ENCODE data around the gene GJB5.

The GJB5 gene

GRCh38 chr1:34777519-34778321 is 22.9 kb downstream of the GJB5 start:
- DNase-seq = no peak

DNA sequence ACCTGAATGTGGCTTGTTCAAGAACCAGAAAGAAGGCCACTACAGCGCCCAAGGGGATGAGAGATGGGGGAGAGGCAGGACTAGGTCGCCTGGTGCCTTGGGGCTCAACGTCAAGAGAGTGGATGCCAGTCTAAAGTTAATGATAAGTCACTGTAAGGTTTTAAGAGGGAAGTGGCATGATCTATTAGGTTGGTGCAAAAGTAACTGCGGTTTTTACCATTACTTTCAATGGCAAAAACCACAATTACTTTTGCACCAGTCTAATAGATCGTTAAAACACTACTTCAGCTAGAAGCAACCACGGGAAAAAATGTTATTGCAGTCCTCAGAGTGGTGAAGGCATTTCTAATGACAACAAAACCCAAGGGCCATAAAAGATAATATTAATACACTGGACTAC is 23.5 kb downstream of the GJB5 start:
- no peak for DNase-seq

- no peak for DNase-seq
Measured at GRCh38 chr1:34779005-34779404, 24.2 kb downstream of the GJB5 start.

GRCh38 chr1:34779526-34779925 is 24.7 kb downstream of the GJB5 start:
- DNase-seq = no peak

- DNase-seq = no peak
Measured at GRCh38 chr1:34779962-34780361, 25.1 kb downstream of the GJB5 start.

- no peak for DNase-seq
Measured at GRCh38 chr1:34780528-34780927, 25.7 kb downstream of the GJB5 start.

DNA sequence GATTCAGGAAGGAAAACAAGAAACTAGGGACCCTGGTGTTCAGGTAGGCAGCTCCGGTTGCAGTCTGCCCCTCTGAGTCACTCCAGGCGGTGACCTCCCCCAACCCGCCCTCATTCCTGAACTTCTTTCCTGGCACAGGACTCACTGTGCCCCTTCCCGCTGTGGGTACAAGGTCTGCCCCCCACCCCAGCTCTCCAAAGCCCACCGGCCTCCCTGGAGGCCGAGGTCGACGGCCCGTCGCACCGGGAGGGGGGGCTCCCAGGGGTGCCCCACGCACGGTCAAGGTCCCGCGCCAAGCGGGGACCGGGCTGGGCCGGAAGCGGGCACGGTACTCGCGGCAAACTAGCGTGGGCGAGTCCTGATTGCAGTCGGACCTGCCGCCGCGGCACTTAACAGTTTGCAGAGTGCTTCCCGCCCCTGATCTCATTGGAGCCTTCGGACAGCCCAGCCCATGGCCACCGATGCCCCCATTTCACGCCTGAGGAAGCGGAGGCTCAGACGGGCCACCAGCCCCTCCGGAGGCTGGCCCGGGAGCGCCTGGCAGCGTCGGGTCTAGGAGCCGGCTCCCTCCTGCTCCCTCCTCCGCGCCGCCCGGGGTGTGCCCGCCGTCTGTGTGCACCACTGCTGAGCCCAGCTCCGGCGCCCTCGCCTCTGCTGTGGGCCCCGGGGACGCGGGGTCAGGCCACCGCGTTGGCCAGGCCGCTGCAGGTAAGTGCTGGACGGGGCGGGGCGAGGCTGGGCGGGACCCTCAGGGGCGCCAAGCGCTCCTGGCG is 26.4 kb downstream of the GJB5 start, which contains the start of gene GJB3:
Gene GJB3, plus strand, starts transcription at position 144 of the 773 bp plus-strand sequence. CDS start 3,549 bp downstream, outside the sequence.
- DNase-seq = no peak

DNA sequence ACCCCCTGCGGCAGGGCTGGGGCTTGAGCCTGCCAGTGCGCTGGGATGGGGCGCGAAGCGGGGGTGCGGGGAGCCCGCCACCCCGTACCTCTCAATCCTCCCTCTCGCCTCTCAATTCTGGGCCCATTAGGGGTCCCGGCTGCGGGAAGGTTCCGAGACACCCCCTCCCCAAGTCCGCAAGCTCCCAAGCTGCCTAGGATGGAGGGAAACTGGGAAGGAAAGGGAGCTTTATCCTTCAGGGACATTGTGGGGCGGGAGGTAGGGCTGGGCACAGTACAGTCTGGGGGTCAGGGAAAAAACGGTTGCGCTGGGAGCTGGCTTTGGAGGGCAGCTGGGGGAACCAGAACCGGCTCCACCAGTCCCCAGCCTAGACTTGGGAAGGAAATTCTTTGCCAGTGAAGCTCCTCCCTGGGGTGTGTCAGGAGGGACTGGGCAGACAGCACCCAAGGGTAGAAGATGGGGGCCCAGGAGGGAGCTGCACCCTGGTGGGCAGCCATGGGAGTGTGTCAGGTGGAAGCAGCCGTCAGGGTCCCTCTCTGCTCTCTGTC is 27.1 kb downstream of the GJB5 start:
- no peak for DNase-seq

- no peak for DNase-seq
Measured at GRCh38 chr1:34784751-34785221, 29.9 kb downstream of the GJB5 start.

- DNase-seq = no peak
Measured at GRCh38 chr1:34785231-34785874, 30.5 kb downstream of the GJB5 start.

- DNase-seq = no peak
Measured at GRCh38 chr1:34785875-34786470, 31.1 kb downstream of the GJB5 start.

DNA sequence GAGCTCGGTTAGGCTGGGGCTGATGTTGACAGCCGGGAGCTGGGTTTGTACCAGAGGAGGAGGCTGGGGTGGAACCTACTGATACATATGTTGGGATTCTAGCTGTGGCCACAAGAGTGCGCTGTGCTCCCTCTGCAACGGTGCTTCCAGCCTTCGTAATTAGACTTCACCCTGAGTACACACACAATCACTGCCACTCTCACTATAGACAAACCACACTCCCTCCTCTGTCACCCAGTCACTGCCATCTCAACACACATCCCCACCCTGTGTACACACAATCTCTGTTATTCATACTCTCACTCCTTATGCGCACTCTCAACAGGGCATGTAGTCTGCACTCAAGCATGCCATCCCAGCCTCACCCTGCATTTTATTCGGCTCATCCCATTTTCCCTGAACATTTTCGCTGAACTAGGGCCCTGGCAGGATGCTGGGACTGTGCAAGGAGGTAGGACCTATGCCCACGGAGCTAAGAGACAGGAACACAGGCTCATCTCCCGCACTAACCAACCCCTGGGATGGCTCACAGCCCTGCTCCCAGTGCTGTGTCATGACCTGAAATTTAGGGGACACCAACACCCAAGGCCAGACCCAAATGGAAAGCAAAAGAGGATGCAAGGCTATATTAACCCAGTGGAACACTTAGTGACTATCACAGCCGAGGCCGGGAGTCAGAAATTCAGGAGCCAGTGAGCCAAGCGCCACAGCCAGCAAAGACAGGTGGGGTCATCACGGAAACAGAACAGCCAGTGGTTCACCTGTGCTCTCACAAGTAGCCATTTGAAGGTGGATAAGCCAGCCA is 31.9 kb downstream of the GJB5 start:
- peak; percentile 10 to 51 for DNase-seq

DNA sequence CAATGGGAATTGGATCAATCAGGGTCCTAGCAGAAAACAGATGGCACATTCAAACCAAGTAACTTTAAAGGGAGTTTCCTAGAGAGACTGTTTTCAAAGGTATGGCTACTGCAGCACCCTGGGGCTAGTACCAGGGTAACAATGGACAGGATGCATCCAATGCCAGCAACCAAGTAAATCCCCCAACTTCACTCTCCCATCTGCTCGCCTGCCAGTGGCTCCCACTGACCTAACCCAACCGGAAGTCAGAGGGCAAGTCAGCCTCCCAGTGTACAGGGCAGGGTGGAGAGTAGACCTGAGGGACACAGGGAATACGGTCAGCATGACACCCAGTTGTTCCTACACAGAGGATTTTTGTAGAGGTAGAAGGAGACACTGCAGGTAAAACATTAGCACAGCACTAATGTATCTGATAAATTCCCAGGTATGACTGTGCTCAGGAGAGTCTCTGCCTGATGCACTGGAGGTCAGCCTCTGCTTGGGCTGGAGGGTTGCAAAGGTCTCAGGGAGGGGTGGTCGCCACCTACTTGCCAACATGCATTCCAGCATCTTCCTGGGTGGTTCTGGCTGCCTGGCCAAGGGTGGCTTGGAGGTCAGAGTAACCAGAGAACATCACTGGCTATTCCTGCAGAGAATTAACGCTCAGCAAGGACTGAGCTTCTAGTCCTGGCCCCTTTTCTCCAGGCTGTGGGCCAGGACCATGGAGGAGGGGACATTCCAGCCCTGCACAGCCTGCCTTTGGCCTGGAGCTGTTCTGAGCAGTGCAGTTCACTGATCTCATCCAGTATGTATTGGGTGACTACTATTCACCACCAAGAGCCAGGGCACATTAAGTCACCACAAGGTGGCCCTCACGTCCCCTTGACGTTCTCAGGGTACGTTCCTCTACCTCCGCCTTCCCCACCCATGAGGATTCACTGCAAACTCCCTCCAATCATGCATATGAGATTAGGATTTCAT is 32.9 kb downstream of the GJB5 start:
- no peak for DNase-seq

GRCh38 chr1:34790985-34791384 is 36.1 kb downstream of the GJB5 start:
- DNase-seq = no peak

DNA sequence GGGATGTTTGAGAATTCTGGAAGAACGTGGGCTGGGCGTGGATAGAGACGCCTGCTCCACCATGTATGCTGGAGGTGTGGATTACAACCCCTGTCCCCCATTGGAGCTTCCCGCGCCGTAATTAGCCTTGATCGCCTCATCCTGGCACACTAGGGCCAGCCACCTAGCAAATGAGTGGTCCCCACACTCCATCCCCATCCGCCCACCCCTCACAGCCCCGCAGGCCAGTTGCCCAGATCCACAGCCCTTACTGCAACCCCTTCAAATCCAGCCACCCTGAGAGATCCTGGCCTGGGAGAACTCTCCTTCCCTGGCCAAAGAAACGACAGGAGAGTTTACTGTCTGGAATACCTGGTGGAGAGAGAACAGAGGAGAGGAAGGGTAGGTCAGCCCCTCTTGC is 37.6 kb downstream of the GJB5 start:
- DNase-seq = no peak

GRCh38 chr1:34792868-34793727 is 38.3 kb downstream of the GJB5 start, which contains the start of gene GJA4:
Gene GJA4, plus strand, starts transcription at chr1:34792999. Its CDS starts 1,215 bp downstream, at chr1:34794214.
- no peak for DNase-seq

DNA sequence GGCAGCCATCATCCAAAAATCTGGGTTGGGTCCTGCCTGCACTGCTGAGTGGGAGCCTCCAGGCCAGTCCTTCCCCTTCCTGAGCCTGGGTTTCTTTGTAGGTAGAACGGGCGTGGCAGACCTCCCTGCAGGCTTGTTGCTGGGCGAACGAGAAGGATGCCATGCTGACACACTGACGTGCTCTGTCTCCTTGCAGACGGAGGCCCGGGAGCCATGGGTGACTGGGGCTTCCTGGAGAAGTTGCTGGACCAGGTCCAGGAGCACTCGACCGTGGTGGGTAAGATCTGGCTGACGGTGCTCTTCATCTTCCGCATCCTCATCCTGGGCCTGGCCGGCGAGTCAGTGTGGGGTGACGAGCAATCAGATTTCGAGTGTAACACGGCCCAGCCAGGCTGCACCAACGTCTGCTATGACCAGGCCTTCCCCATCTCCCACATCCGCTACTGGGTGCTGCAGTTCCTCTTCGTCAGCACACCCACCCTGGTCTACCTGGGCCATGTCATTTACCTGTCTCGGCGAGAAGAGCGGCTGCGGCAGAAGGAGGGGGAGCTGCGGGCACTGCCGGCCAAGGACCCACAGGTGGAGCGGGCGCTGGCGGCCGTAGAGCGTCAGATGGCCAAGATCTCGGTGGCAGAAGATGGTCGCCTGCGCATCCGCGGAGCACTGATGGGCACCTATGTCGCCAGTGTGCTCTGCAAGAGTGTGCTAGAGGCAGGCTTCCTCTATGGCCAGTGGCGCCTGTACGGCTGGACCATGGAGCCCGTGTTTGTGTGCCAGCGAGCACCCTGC is 39.3 kb downstream of the GJB5 start:
- no peak for DNase-seq

DNA sequence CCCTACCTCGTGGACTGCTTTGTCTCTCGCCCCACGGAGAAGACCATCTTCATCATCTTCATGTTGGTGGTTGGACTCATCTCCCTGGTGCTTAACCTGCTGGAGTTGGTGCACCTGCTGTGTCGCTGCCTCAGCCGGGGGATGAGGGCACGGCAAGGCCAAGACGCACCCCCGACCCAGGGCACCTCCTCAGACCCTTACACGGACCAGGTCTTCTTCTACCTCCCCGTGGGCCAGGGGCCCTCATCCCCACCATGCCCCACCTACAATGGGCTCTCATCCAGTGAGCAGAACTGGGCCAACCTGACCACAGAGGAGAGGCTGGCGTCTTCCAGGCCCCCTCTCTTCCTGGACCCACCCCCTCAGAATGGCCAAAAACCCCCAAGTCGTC is 39.9 kb downstream of the GJB5 start:
- no peak for DNase-seq

GRCh38 chr1:34795916-34796315 is 41.1 kb downstream of the GJB5 start:
- DNase-seq = no peak
